Measurements from ENCODE around the gene KCNQ2.

KCNQ2 gene

DNA sequence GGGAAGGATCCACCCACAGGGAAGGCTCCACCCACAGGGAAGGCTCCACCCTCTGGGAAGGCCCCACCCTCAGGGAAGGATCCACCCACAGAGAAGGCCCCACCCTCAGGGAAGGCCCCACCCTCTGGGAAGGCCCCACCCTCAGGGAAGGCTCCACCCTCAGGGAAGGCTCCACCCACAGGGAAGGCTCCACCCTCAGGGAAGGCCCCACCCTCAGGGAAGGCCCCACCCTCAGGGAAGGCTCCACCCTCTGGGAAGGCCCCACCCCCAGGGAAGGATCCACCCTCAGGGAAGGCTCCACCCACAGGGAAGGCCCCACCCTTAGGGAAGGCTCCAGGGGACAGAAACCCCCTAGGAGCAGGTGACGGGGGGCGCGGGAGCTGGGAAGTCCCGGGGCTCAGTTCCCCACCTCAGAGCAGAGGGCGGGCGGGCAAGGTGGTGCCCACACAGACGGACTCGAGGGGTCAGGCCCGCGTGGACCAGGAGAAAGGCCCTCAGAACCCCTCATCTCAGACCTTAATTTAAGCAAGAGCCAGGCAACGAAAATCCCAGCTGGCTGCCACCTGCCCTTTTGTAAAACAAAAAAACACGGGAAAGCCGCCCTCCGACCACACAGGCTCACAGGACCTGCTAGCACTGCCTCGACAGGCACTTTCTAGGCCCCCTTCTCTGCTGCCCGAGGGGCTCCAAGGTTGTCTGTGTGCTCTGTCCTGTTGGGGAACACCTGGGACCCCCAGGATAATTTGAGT lies 39.7 kb downstream of the KCNQ2 start:
- no peak for DNase-seq

GRCh38 chr20:63431944-63432343 lies 40.5 kb downstream of the KCNQ2 start:
- DNase-seq = no peak

DNA sequence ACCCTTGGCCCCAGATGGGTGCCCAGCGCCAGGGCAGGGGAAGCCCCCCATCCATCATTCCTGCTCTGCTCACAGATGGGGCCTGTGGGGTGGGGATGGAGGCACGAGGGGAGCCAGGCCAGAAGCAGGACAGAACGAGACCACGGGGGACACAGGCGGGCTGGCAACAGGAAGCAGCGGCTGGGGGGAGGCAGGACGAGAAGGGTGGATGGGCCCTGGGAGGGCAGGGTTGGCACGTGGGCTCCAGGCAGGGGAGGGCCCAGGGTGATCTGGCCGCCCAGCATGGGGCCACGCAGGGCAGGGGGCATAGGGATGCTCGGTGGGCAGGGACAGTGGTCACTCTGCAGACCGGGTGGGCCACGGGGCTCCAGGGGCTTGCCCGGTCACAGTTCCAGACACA lies 41.6 kb downstream of the KCNQ2 start:
- no peak for DNase-seq

GRCh38 chr20:63429992-63430391 lies 42.5 kb downstream of the KCNQ2 start:
- no peak for DNase-seq

DNA sequence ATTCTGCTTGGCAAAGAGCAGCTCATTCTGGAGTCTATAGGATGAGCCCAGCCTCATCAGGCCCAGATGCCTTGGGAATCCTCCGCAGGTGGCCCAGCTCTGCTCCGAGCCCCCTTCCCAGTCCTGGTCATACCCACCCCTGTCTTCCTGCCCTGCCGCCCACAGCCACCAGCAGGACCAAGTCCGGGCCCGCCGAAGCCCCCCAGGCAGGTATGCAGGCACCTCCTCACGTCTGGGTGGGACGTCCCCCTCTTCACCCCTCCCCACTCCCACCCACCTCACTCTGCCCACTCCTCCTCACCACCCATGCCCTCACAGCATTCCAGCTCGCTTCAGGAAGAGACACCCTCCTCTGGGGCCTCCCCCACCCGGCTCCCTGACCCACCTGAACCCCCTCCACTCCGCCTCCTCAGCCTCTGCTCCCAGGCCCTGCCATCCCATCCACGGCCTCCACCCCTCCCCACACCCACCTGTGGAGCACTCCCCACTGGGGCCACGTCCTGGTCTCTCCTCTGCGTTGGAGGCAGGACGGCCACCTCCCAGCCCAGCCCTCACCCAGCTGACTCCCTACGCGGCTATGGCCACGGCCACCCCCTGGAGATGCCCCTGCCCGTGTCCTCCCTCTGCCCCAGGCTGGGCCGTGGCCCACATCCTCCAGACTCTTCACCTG lies 43.4 kb downstream of the KCNQ2 start:
- DNase-seq = no peak

DNA sequence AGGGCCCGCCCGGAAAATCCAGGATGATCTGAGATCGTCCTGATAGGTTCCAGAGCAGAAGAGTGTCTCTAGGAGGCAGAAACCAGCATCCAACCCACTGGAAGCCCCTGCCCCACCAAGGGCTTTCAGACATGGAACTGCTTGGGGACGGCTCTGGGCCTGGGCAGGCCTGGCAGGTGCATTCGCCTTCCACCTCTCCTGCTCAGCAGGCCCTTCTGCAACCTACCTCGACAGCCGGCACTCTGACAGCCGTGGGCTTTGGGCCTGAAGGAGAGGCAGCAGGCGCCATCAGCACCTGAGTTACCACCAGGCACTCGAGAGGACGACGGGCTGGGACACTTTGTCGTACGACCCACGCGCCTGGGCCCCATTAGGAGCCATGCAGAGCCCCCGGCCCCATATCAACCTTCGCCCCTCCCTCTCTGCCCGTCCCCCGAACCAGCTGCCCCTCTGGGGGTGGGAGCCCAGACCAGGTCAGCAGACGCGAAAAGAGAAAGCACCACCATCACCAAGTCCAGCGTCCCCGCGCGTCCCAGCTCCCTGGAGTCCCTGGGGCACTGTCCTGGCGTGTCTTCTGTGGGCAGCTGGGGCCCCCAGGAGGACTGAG lies 44.6 kb downstream of the KCNQ2 start:
- DNase-seq = no peak

DNA sequence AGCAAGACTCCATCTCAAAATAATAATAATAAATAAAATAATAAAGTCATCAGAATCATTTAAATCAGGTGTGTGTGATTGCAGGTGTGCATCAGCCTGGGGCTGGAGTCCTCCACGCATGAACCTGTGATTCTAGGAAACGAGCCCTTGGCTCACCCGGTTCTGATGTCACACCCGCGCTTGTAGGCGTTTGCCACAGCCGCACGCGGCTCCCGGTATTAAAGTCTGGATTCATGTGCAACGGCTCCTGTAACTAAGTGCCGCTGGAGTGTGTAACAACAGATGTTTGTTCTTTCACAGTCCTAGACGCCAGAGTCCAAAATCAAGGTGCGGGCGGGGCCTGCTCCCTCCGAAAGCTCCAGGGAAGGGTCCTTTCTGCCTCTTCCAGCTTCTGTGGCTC lies 45.2 kb downstream of the KCNQ2 start:
- DNase-seq = no peak

GRCh38 chr20:63425846-63426485 lies 46.5 kb downstream of the KCNQ2 start:
- no peak for DNase-seq

DNA sequence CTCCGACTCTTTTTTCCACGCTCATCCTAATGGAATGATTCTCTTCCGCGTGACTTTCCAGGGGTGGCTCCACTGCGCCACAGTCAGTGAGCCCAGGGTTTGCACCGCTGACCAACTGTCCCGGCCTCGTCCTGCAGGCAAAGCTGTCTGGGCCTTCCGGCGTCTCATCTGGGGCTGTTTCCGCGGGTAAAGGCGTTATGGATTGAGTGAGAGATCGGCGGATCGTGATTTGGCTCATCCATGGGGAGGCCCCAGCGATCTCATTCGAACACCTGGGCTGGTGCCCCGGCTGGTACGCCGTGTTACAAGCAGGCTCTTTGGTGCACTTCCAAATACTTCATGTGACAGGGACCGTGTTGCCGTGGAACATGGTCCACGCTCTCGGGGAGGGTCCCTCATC lies 47.8 kb downstream of the KCNQ2 start:
- DNase-seq = no peak

- DNase-seq = no peak
Measured at GRCh38 chr20:63423751-63424150, 48.7 kb downstream of the KCNQ2 start.

GRCh38 chr20:63422653-63423052 lies 49.8 kb downstream of the KCNQ2 start:
- DNase-seq = no peak

DNA sequence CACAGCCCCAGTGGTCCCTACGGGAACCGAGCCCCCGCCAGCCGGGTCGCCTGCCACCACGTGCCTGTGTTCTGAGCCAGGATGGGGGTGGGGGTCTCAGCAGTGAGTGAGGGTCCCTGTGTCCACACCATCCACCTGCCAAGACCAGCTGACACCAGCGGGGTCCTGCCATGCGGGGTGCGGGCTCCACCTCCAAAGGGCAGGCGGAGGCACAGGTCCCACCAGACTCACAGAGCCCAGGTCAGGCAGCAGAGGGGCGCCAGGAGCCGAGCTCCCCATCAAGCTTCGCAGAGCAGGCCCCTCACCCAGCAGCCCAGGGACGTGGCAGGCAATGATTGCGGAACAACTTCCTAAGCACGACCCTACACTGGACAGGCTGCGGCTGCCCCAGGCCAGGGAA lies 50.5 kb downstream of the KCNQ2 start:
- DNase-seq = no peak

GRCh38 chr20:63421094-63421692 lies 51.3 kb downstream of the KCNQ2 start:
- no peak for DNase-seq

GRCh38 chr20:63420359-63421093 lies 51.9 kb downstream of the KCNQ2 start:
- DNase-seq = no peak

DNA sequence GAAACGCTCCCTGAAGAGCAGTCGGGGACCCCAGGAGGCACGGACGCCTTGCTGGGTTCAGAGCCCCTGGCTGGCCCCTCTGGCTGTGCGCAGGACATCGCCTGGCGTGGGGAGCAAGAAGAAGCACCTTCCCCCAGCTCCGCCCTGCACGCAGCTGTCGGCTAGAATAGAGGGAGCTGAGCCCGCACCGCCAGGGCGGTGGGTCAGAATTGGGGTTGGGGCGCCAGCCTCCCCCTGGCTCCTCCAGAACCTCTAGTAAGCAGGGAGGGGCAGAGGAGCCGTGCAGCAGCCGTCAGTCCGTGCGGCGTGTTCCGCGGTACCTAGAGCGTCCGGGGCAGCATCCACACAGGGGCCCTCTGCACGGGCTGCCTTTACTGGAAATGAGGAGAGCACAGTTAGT lies 53.2 kb downstream of the KCNQ2 start:
- DNase-seq = no peak

GRCh38 chr20:63418617-63419016 lies 53.8 kb downstream of the KCNQ2 start:
- no peak for DNase-seq

DNA sequence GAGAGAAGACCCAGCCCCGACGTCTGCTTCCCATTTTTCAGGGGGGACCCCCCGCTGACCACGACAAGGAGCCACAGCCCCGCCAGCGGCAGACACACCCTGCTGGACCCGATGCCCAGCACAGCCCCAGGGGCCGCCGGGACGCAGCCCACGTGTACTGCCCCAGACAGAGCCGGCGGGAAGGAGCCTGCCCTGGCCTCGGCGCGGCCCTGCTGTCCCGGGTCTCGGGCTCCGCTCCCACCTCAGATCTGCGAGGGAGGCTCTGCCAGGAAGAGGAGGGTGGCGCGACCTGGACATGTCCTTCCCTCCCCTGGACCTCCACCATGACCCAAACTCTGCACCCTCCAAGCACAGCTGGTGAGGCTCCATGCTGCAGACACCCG lies 54.7 kb downstream of the KCNQ2 start:
- DNase-seq = no peak

DNA sequence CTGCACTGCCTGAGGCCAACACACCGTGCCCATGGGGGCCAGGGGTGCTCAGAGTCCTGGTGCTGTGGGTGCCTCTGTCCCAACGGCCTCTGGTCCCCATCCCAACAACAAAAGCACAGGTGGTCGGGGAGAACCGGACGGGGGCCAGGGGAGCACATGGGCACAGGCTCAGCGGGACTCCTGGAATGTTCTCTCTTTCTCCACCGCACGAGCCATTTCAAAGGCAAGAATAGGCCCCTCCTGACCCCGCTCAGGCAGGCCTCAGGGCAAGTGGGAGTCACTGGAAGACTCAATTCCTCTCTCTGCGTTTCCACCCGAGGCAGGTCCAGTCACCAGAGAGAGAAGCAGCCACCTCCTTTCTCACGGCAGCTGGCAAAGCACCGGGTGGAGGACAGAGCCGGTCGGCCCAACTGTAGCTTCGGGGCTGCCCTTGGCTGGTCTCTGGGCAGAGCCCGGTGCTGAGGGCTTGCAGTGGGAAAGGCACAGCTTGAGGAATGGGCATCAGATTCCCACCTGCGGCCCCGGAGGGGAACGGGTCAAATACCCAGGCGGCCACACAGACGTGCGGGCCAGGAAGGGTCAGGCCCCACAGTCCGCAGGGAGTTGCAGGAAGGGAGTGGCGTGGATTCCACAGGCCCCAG lies 55.2 kb downstream of the KCNQ2 start:
- DNase-seq = no peak

GRCh38 chr20:63416631-63417030 lies 55.8 kb downstream of the KCNQ2 start:
- no peak for DNase-seq

DNA sequence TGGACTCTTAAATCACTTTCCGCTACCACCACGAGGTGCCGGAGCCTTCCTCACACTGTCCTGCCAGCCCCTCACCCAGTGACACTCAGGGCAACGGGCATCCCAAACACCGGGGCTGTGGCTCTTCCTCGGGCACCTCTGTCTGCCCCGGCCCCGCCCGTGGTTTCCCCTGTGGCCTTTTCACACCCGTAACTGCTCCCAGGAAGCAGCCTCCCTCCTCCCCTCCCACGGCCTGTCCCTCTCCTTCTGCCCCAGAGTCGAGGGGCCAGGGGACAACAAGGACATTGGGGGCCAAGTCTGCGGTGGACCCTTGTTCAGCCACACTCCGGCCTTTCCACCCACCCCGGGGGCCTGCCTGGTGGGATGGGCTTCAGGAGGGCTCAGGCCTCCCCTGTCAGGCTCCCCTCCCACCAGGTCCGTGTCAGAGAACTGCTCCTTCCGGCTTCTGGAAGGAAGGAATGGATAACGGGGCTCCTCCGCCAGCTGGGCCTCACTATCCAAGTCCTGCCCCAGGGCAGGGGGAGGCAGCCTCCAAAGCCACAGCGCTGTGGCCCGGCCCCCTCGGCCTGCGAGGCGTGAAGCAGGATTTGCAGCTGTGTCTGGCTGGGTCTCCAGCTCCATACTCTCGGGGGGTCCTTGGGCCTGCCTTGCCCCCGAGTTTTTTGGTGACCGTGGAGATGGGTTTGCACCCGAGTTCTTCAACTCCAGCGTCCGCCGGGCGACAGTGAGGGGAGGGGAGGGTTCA lies 56.6 kb downstream of the KCNQ2 start:
- DNase-seq = no peak

- DNase-seq = no peak
Measured at GRCh38 chr20:63414720-63415430, 57.6 kb downstream of the KCNQ2 start.

Data from MV-4-11 (cell line).